IPS DF 6.9 (cell line): ENCODE measurements around the gene USP8.
"Not testable (repeated sequence)": the region's sequence is repeated elsewhere in the genome, so short reads cannot be mapped to it uniquely, and the experiment has no call there.

Experiments used
- DNase-seq: peaks from one replicate; pipeline ENCODE4 v3.0.0-alpha.2; 2013; ENCODE audit warnings: low read depth, low spot score
- H3K27ac ChIP-seq: one replicate; pipeline ENCODE4 v1.5.1; 2013; ENCODE audit warnings: low read length, control low read depth
- H3K27me3 ChIP-seq: 2 replicates; pipeline ENCODE4 v1.6.1; 2013; ENCODE audit warnings: mild to moderate bottlenecking, low read length; ENCODE audit not compliant: control insufficient read depth, insufficient read depth
- H3K36me3 ChIP-seq: 2 replicates; pipeline ENCODE4 v1.6.1; 2013; ENCODE audit warnings: low read length; ENCODE audit not compliant: control insufficient read depth, insufficient read depth
- H3K4me1 ChIP-seq: 2 replicates; pipeline ENCODE4 v1.6.1; 2013; ENCODE audit warnings: low read length; ENCODE audit not compliant: control insufficient read depth, insufficient read depth
- H3K4me3 ChIP-seq: 2 replicates; pipeline ENCODE4 v1.5.1; 2013; ENCODE audit warnings: mild to moderate bottlenecking, low read length
- H3K9me3 ChIP-seq: 2 replicates; pipeline ENCODE4 v1.6.1; 2013; ENCODE audit warnings: low read length, inconsistent platforms; ENCODE audit not compliant: control insufficient read depth, insufficient read depth
- WGBS: extraction: QIAGEN DNeasy Blood & Tissue Kit; methylation state at CpG from one replicate; pipeline ENCODE4 v1.1.7; 2013; ENCODE audit warnings: mixed read lengths, missing lambda C conversion rate; ENCODE audit not compliant: insufficient read length, insufficient coverage; 5-methylcytosine and 5-hydroxymethylcytosine counted together

USP8 gene

DNA sequence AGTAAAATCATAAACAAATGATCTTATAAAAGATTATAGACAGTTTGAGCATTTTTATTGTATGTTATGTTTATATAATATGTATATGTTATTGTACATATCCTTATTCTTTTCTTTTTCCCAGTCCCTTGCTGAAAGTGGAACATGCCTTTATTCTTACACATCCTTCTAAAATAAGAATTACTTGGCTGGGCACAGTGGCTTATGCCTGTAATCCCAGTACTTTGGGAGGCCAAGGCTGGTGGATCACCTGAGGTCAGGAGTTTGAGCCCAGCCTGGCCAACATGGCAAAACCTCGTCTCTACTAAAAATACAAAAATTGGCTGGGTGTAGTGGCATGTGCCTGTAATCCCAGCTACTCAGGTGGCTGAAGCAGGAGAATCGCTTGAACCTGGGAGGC is 70.3 kb downstream of the USP8 start:
- H3K27me3 ChIP-seq, H3K9me3 ChIP-seq, DNase-seq, H3K27ac ChIP-seq, H3K36me3 ChIP-seq, H3K4me1 ChIP-seq, H3K4me3 ChIP-seq: not testable (repeated sequence)
- no CpG with 5 or more reads among the region's 2 CpGs for WGBS

DNA sequence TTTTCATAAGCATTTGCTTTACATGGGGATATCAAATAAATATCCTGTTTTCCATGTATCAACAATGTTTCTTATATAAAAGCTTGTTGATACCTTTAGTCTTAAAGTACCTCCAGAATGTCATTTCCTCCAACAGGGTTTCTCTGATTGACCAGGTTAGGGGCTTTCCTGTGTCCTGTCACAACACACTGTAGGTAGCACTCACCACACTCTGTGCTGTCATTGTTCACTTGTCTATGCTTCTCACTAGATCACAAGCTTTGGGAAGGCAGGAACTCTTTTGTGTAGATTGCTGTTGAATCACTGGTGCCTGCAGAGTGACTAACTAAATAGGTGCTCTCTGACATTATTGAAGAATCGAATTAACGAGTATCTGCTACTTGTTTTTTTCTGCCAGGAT is 72.5 kb downstream of the USP8 start:
- DNase-seq = no peak
- no peaks in the 10 kb centered on the region for H3K27me3 ChIP-seq
- no peaks in the 10 kb centered on the region for H3K9me3 ChIP-seq
- H3K4me3 ChIP-seq = no peak overlapping the region
- H3K4me1 ChIP-seq = no peaks in the 10 kb centered on the region
- WGBS = no CpG with 5 or more reads among the region's 2 CpGs
- H3K27ac ChIP-seq = no peak overlapping the region
- H3K36me3 ChIP-seq = peaks cover 9% of the 10 kb centered on the region; the same call in 1 of the 2 replicates

DNA sequence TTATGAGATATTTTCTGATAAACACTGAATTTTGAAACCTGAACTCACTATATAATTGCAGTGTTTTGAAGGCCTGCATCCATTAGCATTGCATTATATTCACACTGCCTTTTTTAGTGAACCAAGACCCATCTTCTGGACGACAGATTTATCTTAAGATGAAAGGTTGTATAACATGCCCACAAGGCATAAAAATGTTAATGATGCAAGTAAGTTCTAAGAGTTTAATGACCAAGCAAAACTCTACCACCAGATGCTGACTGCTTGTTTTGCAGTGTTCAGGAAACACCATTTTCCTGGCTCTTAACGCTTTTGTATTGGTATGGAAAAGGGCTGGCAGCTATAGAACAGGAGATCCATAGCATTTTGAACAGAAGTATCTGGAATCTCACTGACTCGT is 76.1 kb downstream of the USP8 start:
- no peaks in the 10 kb centered on the region; the same call in 1 of the 2 replicates for H3K36me3 ChIP-seq
- WGBS = no CpG with 5 or more reads among the region's 3 CpGs

DNA sequence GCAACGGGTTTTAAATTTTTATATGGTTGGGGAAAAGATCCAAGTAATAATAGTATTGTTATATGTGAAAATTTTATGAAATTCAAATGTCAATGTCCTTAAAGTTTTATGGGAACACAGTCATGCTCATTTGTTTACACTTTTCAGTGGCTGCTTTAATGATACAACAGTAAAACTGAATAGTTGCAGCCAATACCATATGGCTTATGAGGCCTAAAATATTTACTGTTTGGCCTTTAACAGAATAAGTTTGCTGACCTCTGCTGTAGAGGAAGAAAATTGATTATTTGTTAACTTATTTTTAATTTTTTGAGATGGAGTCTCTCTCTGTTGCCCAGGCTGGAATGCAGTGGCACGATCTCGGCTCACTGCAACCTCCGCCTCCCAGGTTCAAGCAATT is 77.6 kb downstream of the USP8 start:
- 100% methylated on average over 1 of the region's 4 CpGs for WGBS
- DNase-seq = no peak
- H3K36me3 ChIP-seq = no peaks in the 10 kb centered on the region; the same call in 1 of the 2 replicates
- H3K27ac ChIP-seq = no peak overlapping the region
- no peaks in the 10 kb centered on the region for H3K9me3 ChIP-seq
- no peaks in the 10 kb centered on the region; the same call in 1 of the 2 replicates for H3K27me3 ChIP-seq
- peaks cover 2% of the 10 kb centered on the region; the same call in 1 of the 2 replicates for H3K4me1 ChIP-seq
- H3K4me3 ChIP-seq = no peak overlapping the region

More for the DNA sequence above, 76.1 kb downstream of the USP8 start:
- no peaks in the 10 kb centered on the region for H3K9me3 ChIP-seq
- no peak overlapping the region for H3K27ac ChIP-seq
- no peak for DNase-seq
- no peak overlapping the region for H3K4me3 ChIP-seq
- H3K27me3 ChIP-seq = no peaks in the 10 kb centered on the region
- H3K4me1 ChIP-seq = no peaks in the 10 kb centered on the region

DNA sequence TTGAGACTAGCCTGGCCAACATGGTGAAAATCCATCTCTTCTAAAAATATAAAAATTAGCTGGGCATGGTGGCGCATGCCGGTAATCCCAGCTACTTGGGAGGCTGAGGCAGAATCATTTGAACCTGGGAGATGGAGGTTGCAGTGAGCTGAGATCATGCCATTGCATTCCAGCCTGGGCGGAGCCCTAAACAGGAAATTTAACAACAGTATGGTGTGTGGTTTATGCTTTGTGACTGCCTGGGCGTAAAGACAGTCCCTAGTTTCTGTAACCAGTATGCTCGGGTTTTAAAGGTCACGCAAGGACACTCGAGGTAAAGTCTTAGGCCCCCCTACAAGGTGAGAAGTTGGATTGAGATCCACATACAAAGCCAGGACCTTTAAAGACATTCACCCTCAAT is 78.9 kb downstream of the USP8 start:
- H3K4me1 ChIP-seq = peaks cover 2% of the 10 kb centered on the region; the same call in 1 of the 2 replicates
- no peaks in the 10 kb centered on the region for H3K9me3 ChIP-seq
- H3K27me3 ChIP-seq = no peaks in the 10 kb centered on the region; the same call in 1 of the 2 replicates
- no peak overlapping the region for H3K4me3 ChIP-seq
- no CpG with 5 or more reads among the region's 7 CpGs for WGBS
- no peak for DNase-seq
- H3K27ac ChIP-seq = no peak overlapping the region
- no peaks in the 10 kb centered on the region; the same call in 1 of the 2 replicates for H3K36me3 ChIP-seq

DNA sequence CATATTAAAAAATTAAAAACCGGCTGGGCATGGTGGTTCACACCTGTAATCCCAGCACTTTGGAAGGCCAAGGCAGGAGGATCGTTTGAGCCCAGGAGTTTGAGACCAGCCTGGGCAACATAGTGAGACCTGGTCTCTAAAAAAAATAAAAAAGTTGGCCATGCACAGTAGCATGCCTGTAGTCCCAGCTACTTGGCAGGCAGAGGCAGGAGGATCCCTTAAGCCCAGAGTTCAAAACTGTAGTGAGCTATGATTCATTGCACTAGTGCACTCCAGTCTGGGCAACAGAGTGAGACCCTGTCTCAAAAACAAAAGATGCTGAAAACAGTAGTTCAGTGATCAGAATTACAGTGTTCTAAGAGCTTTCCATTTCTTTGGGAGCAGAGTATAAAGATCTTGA is 81.5 kb downstream of the USP8 start:
- no CpG with 5 or more reads among the region's 2 CpGs for WGBS
- not testable (repeated sequence) for H3K27me3 ChIP-seq, H3K27ac ChIP-seq, H3K36me3 ChIP-seq, H3K4me1 ChIP-seq, H3K9me3 ChIP-seq, DNase-seq, H3K4me3 ChIP-seq

DNA sequence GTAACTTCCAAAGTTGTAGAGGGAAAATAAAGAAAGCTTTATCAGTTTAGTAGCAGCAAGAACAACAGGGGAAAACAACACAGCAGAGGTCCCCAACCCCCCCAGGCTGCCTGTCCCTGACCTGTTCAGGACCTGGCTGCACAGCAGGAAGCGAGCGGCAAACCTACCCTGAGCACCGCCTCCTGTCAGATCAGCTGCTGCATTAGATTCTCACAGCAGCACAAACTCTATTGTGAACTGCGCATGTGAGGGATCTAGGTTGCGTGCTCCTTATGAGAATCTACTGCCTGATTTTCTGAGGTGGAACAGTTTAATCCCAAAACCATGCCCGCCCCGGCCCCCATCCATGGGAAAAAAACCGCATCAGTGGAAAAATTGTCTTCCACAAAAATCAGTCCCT is 81.9 kb downstream of the USP8 start:
- H3K9me3 ChIP-seq = no peaks in the 10 kb centered on the region
- peaks cover 2% of the 10 kb centered on the region; the same call in 1 of the 2 replicates for H3K4me1 ChIP-seq
- no CpG with 5 or more reads among the region's 8 CpGs for WGBS
- H3K27me3 ChIP-seq = no peaks in the 10 kb centered on the region; the same call in 1 of the 2 replicates
- no peaks in the 10 kb centered on the region for H3K36me3 ChIP-seq
- H3K4me3 ChIP-seq = no peak overlapping the region
- DNase-seq = no peak
- no peak overlapping the region for H3K27ac ChIP-seq

DNA sequence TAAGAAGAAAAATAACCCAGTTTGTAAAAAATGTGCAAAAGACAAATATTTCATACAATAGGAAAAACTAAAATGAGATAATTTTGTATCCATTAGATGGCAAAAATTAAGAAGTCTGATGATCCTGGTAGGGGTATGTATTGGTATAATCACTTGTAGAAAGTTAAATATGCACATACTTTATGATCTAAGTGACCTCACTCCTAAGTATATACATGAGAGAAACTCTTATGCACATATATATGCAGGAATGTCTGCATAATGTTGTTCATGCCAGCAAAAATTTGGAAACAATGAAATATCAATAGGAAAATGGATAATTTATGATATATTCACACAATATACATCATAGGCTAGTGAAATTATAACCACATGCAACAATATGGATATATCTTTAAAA is 88.8 kb downstream of the USP8 start:
- Histone ChIP-seq H3K9me3 (no peaks in the 10 kb centered on the region), H3K27ac (no peak overlapping the region), H3K27me3 (no peaks in the 10 kb centered on the region), H3K36me3 (no peaks in the 10 kb centered on the region), H3K4me3 (no peak overlapping the region), H3K4me1 (no peaks in the 10 kb centered on the region)
- no peak for DNase-seq

DNA sequence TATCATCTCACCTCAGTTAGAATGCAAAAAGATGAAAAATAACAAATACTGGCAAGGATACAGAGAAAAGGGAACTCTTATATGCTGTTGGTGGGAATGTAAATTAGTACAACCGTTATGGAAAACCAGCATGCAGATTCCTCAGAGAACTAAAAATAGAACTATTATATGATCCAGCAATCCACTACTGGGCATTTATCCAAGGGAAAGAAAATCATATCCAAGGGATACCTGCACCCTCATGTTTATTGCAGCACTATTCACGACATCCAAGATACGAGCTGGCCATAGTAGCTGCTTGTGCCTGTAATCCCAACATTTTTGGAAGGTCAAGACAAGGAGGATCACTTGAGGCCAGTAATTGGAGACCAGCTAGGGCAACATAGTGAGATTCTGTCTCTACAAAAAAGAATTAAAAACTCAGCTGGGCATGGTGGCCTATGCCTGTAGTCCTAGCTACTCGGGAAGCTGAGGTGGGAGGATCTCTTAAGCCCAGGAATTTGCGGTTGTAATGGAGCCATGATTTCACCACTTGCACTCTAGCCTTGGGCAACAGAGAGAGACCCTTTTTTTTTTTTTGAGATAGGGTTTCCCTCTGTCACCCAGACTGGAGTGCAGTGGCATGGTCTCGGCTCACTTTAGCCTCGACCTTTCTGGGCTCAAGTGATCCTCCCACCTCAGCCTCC is 95.7 kb downstream of the USP8 start:
- H3K9me3 ChIP-seq = no peaks in the 10 kb centered on the region
- no peaks in the 10 kb centered on the region for H3K4me1 ChIP-seq
- H3K27ac ChIP-seq = no peak overlapping the region
- H3K4me3 ChIP-seq = no peak overlapping the region
- DNase-seq = no peak
- no CpG with 5 or more reads among the region's 7 CpGs for WGBS
- no peaks in the 10 kb centered on the region for H3K36me3 ChIP-seq
- no peaks in the 10 kb centered on the region for H3K27me3 ChIP-seq

DNA sequence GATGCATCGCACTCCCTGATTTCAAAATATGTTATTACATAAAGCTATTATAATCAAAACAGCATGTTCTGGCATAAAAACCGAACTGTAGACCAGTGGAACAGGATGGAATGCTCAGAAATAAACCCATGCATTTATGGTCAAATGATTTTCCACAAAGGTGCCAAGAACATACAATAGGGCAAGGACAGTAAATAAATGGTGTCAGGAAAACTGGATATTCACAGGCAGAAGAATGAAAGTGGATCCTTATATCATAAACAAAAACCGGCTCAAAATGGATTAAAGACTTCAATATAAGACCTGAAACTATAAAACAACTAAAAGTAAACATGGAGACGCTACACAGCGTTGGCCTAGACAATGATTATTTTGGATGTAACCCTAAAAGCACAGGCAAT is 99.6 kb downstream of the USP8 start:
- no peak for DNase-seq
- Histone ChIP-seq H3K9me3 (no peaks in the 10 kb centered on the region), H3K27ac (no peak overlapping the region), H3K27me3 (no peaks in the 10 kb centered on the region), H3K4me1 (no peaks in the 10 kb centered on the region), H3K36me3 (no peaks in the 10 kb centered on the region), H3K4me3 (no peak overlapping the region)
- no CpG with 5 or more reads among the region's 5 CpGs for WGBS

DNA sequence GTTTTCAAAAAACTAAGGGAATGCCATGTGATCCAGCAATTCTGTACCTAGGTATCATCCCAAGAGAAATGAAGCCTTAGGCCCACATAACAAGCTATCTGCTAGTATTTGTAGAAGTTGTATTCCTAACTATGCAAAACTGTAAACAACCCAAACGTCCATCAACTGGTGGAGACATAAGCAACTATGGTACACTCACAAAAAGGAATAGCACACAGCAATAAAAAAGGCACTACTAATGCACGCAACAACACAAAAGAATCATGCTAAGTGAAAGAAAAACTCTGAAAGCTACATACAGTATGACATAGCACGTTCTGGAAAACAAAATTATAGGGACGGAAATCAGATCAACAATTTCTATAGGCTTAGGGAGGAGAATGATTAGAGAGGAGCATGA is 107.0 kb downstream of the USP8 start:
- no peak for DNase-seq
- no peaks in the 10 kb centered on the region for H3K27me3 ChIP-seq
- no peaks in the 10 kb centered on the region for H3K36me3 ChIP-seq
- no peaks in the 10 kb centered on the region for H3K9me3 ChIP-seq
- no CpG with 5 or more reads among the region's 4 CpGs for WGBS
- H3K4me3 ChIP-seq = no peak overlapping the region
- no peak overlapping the region for H3K27ac ChIP-seq
- no peaks in the 10 kb centered on the region for H3K4me1 ChIP-seq
